Muscle of leg (tissue), 11 donors: ENCODE results near the gene PTGES3L. TPM values are rescaled to one million over a fixed set of nuclear protein-coding genes. Genes with fewer than 3 reads are reported as not detected.
"Not testable (repeated sequence)": the region's sequence is repeated elsewhere in the genome, so short reads cannot be mapped to it uniquely, and the experiment has no call there.

Source experiments
- DNase-seq: peaks from one replicate; pipeline ENCODE4 v3.0.0; 2013
- H3K27ac ChIP-seq: one replicate; pipeline ENCODE4 v1.5.1; 2013; ENCODE audit warnings: mild to moderate bottlenecking, low read length, control low read depth
- H3K27me3 ChIP-seq: one replicate; pipeline ENCODE4 v1.6.1; 2013; ENCODE audit warnings: low read length; ENCODE audit not compliant: control insufficient read depth, insufficient read depth
- H3K36me3 ChIP-seq: one replicate; pipeline ENCODE4 v1.6.1; 2013; ENCODE audit warnings: low read length; ENCODE audit not compliant: control insufficient read depth, insufficient read depth
- H3K4me1 ChIP-seq: one replicate; pipeline ENCODE4 v1.6.1; 2013; ENCODE audit warnings: low read length; ENCODE audit not compliant: control insufficient read depth, insufficient read depth
- H3K4me3 ChIP-seq: one replicate; pipeline ENCODE4 v1.5.1; 2013; ENCODE audit warnings: low read length, control low read depth
- H3K9me3 ChIP-seq: replicated peaks from 2 replicates; pipeline ENCODE4 v1.6.1; 2013; ENCODE audit warnings: low read depth, low read length; ENCODE audit not compliant: control insufficient read depth
- WGBS: methylation state at CpG from one replicate; pipeline ENCODE4 v1.1.5; 2013; ENCODE audit warnings: missing lambda C conversion rate; ENCODE audit not compliant: insufficient coverage; 5-methylcytosine and 5-hydroxymethylcytosine counted together
- polyA plus RNA-seq, 8 donors: library from polyadenylated mRNA; unstranded; fragments of 120-200 nt; gene quantifications; one replicate each; pipeline versions ENCODE4 v1.2.1 to v1.2.3, GENCODE V29; 2013; ENCODE audit warnings: inconsistent platforms in 1 of 8, low replicate concordance in 1 of 8; ENCODE audit not compliant: insufficient read length in 8 of 8, insufficient read depth in 1 of 8
- total RNA-seq: library from RNA; stranded (reverse); fragments of 120-200 nt; gene quantifications from one replicate; pipeline ENCODE4 v1.2.4, GENCODE V29; 2013

The PTGES3L gene
- total and polyA plus RNA-seq, 9 donors = 37.3 to 81.2 (median 58.1) TPM

- DNase-seq = no peak
- peaks cover 16% of the 10 kb centered on the region for H3K4me1 ChIP-seq
Measured at GRCh38 chr17:42982266-42982665, 2.4 kb upstream of the PTGES3L start.

GRCh38 chr17:42980766-42981397, 1.0 kb upstream of the PTGES3L start:
- no peaks in the 10 kb centered on the region for H3K27me3 ChIP-seq
- peaks cover 4% of the 10 kb centered on the region for H3K36me3 ChIP-seq
- peak overlapping the region; percentile 84 for H3K27ac ChIP-seq
- H3K9me3 ChIP-seq = no peaks in the 10 kb centered on the region
- WGBS = under 1% methylated on average over 63 of the region's 67 CpGs
- DNase-seq = peak; percentile 42
- H3K4me3 ChIP-seq = peak overlapping the region; percentile 77
- H3K4me1 ChIP-seq = peaks cover 16% of the 10 kb centered on the region

More at GRCh38 chr17:42982266-42982665, 2.4 kb upstream of the PTGES3L start:
- Histone ChIP-seq H3K4me3 (no peak overlapping the region), H3K9me3 (no peaks in the 10 kb centered on the region), H3K27me3 (no peaks in the 10 kb centered on the region), H3K27ac (no peak overlapping the region), H3K36me3 (peaks cover 7% of the 10 kb centered on the region)

GRCh38 chr17:42980274-42980765, 440 bp upstream of the PTGES3L start, which contains the start of gene RUNDC1:
RUNDC1 (plus strand) TSS chr17:42980565; CDS start chr17:42980577, 12 bp downstream.
- peak; percentile 92 for DNase-seq
- WGBS = under 1% methylated on average over 39 of the region's 39 CpGs
- peak within 1 kb of the TSS; percentile 77 for H3K4me3 ChIP-seq
- H3K27me3 ChIP-seq = no peaks in the 10 kb centered on the region
- H3K27ac ChIP-seq = peak within 1 kb of the TSS; percentile 84
- H3K36me3 ChIP-seq = peaks cover 2% of the 10 kb centered on the region
- H3K4me1 ChIP-seq = peaks cover 16% of the 10 kb centered on the region
- no peaks in the 10 kb centered on the region for H3K9me3 ChIP-seq

GRCh38 chr17:42975701-42976100, 4.2 kb downstream of the PTGES3L start:
- not testable (repeated sequence) for H3K27ac ChIP-seq
- 66% methylated on average over 10 of the region's 16 CpGs for WGBS

GRCh38 chr17:42975265-42975664, 4.6 kb downstream of the PTGES3L start:
- 28% methylated on average over 2 of the region's 2 CpGs for WGBS
- no peak overlapping the region for H3K27ac ChIP-seq
- DNase-seq = no peak
- no peaks in the 10 kb centered on the region for H3K27me3 ChIP-seq
- H3K36me3 ChIP-seq = no peaks in the 10 kb centered on the region
- H3K4me3 ChIP-seq = no peak overlapping the region
- peaks cover 9% of the 10 kb centered on the region for H3K4me1 ChIP-seq
- H3K9me3 ChIP-seq = no peaks in the 10 kb centered on the region

More at GRCh38 chr17:42975701-42976100, 4.2 kb downstream of the PTGES3L start:
- H3K36me3 ChIP-seq, DNase-seq, H3K9me3 ChIP-seq, H3K27me3 ChIP-seq, H3K4me3 ChIP-seq: not testable (repeated sequence)
- H3K4me1 ChIP-seq = peaks cover 10% of the 10 kb centered on the region

- not testable (repeated sequence) for H3K9me3 ChIP-seq, H3K27ac ChIP-seq, H3K4me1 ChIP-seq, H3K4me3 ChIP-seq, H3K36me3 ChIP-seq, H3K27me3 ChIP-seq, DNase-seq
- WGBS = 60% methylated on average over 5 of the region's 18 CpGs
Measured at GRCh38 chr17:42973323-42973722, 6.6 kb downstream of the PTGES3L start.

GRCh38 chr17:42971589-42971988, 8.3 kb downstream of the PTGES3L start:
- Histone ChIP-seq H3K27ac (no peak overlapping the region), H3K9me3 (no peaks in the 10 kb centered on the region), H3K4me1 (no peaks in the 10 kb centered on the region), H3K27me3 (no peaks in the 10 kb centered on the region), H3K36me3 (no peaks in the 10 kb centered on the region), H3K4me3 (no peak overlapping the region)
- DNase-seq = no peak
- 95% methylated on average over 4 of the region's 5 CpGs for WGBS

GRCh38 chr17:42969001-42969581, 10.8 kb downstream of the PTGES3L start:
- Histone ChIP-seq H3K4me3 (no peak overlapping the region), H3K27ac (no peak overlapping the region), H3K4me1 (no peaks in the 10 kb centered on the region), H3K9me3 (no peaks in the 10 kb centered on the region), H3K27me3 (no peaks in the 10 kb centered on the region), H3K36me3 (no peaks in the 10 kb centered on the region)
- DNase-seq = peak; percentile 27
- 68% methylated on average over 3 of the region's 5 CpGs for WGBS

GRCh38 chr17:42967925-42968324, 12.0 kb downstream of the PTGES3L start:
- H3K27ac ChIP-seq = no peak overlapping the region
- peaks cover 4% of the 10 kb centered on the region for H3K4me1 ChIP-seq
- no peaks in the 10 kb centered on the region for H3K9me3 ChIP-seq
- no peaks in the 10 kb centered on the region for H3K27me3 ChIP-seq
- H3K36me3 ChIP-seq = peaks cover under 1% of the 10 kb centered on the region
- H3K4me3 ChIP-seq = no peak overlapping the region
- no peak for DNase-seq
- no CpG with 5 or more reads among the region's 1 CpG for WGBS

GRCh38 chr17:42964161-42964932, 15.5 kb downstream of the PTGES3L start, which contains the start of gene AARSD1:
AARSD1 (minus strand) TSS chr17:42964454; CDS start chr17:42964440, 14 bp downstream.
- Histone ChIP-seq H3K36me3 (peaks cover 25% of the 10 kb centered on the region), H3K27me3 (no peaks in the 10 kb centered on the region), H3K4me1 (peaks cover 4% of the 10 kb centered on the region), H3K27ac (peak within 1 kb of the TSS; percentile 89), H3K4me3 (peak within 1 kb of the TSS; percentile 77), H3K9me3 (no peaks in the 10 kb centered on the region)
- 0% methylated on average over 27 of the region's 43 CpGs for WGBS
- peak; percentile 97 for DNase-seq
